K562 (cell line): ENCODE measurements around the gene ACTL8. TPM values are rescaled to one million over a fixed set of nuclear protein-coding genes. Genes with fewer than 3 reads are reported as not detected.

Experiments
- ATAC-seq: fragments of 200-7000 bp; cut with Tn5 transposase; 3 replicates; pipeline ENCODE4 v1.9.1; 2020; ENCODE audit warnings: moderate library complexity
- BruUV-seq: library from RNA; stranded (reverse); fragments of 400-500 nt; replicated peaks from 2 replicates; lab custom pipeline; 2021; lab: Mats Ljungman, UMichigan
- CTCF ChIA-PET: fragments of 300-600 bp; formaldehyde crosslinking; extraction: SDS; loops from one replicate; lab custom pipeline; 2021; ENCODE audit warnings: low intra/inter-chr PET ratio; lab: Yijun Ruan, JAX
- POLR2A ChIA-PET: fragments of 300-600, 350-650 bp; sonication (Branson Sonifier 250); formaldehyde crosslinking; extraction: SDS; loops from one replicate; lab custom pipeline; 2021; ENCODE audit warnings: antibody characterized with exemption, inconsistent platforms; lab: Yijun Ruan, JAX
- DNase-seq, 4 experiments: peaks; one replicate each; pipeline versions ENCODE4 v3.0.0 to v3.0.0-alpha.2; 2011 to 2018; ENCODE audit warnings: low spot score in 3 of 4, mixed read lengths in 3 of 4; ENCODE audit errors: extremely low read depth in 1 of 4
- FAIRE-seq: peaks from 2 replicates; lab custom pipeline; 2011; peaks lifted over from hg19 to GRCh38; lab: Jason Lieb, UNC
- H2AFZ ChIP-seq: 2 replicates; pipeline ENCODE4 v1.6.0; 2011; ENCODE audit warnings: low read depth, low read length, control low read depth, inconsistent platforms
- H3K27ac ChIP-seq: fragments of 200-600 bp; 3 replicates; pipeline ENCODE4 v1.8.0; 2011; ENCODE audit warnings: low read depth, mild to moderate bottlenecking, control low read depth, inconsistent platforms, low read length, moderate library complexity, mixed read lengths; ENCODE audit errors: extremely low read depth
- H3K27me3 ChIP-seq, 2 experiments: fragments of 300-600 bp in 1 of 2; 2 replicates in 1 of 2; 3 replicates in 1 of 2; pipeline versions ENCODE4 v1.6.0 to v1.8.0; 2011; ENCODE audit warnings: inconsistent platforms in 2 of 2, low read length in 2 of 2, mild to moderate bottlenecking in 1 of 2, mixed read lengths in 1 of 2, moderate library complexity in 1 of 2; ENCODE audit not compliant: control insufficient read depth in 2 of 2, insufficient read depth in 2 of 2
- H3K36me3 ChIP-seq: fragments of 300-600 bp; 3 replicates; pipeline ENCODE4 v1.8.0; 2011; ENCODE audit warnings: mild to moderate bottlenecking, low read length, inconsistent platforms; ENCODE audit not compliant: control insufficient read depth, insufficient read depth
- H3K4me1 ChIP-seq, 2 experiments: fragments of 200-600 bp in 1 of 2; replicated peaks in 1 of 2; 2 replicates in 1 of 2; 3 replicates in 1 of 2; pipeline versions ENCODE4 v1.5.1 to v1.8.0; 2011; ENCODE audit warnings: inconsistent platforms in 2 of 2, low read length in 2 of 2, mild to moderate bottlenecking in 1 of 2, mixed read lengths in 1 of 2, moderate library complexity in 1 of 2; ENCODE audit not compliant: control insufficient read depth in 2 of 2, insufficient read depth in 2 of 2
- H3K4me2 ChIP-seq: 2 replicates; pipeline ENCODE4 v1.6.1; 2011; ENCODE audit warnings: low read length, control low read depth, inconsistent platforms, mixed read lengths; ENCODE audit not compliant: insufficient read depth
- H3K4me3 ChIP-seq: fragments of 200-600 bp; sonication (generic), shearing (Covaris generic); 2 replicates; pipeline ENCODE4 v1.5.1; 2016; ENCODE audit warnings: control low read depth, inconsistent platforms
- H3K79me2 ChIP-seq: fragments of 200-600 bp; 3 replicates; pipeline ENCODE4 v1.8.0; 2011; ENCODE audit warnings: low read length, inconsistent platforms; ENCODE audit not compliant: control insufficient read depth, insufficient read depth
- H3K9ac ChIP-seq, 2 experiments: 2 replicates each; pipeline versions ENCODE4 v1.6.0 to v1.6.1; 2011; ENCODE audit warnings: low read depth in 2 of 2, low read length in 2 of 2, control low read depth in 1 of 2, inconsistent platforms in 1 of 2, mild to moderate bottlenecking in 1 of 2, mixed read lengths in 1 of 2; ENCODE audit not compliant: insufficient read depth in 1 of 2
- H3K9me1 ChIP-seq: one replicate; pipeline ENCODE4 v1.6.0; 2011; ENCODE audit warnings: inconsistent platforms, mild to moderate bottlenecking, low read length, moderate library complexity; ENCODE audit not compliant: control insufficient read depth, insufficient read depth
- H3K9me3 ChIP-seq: replicated peaks from 2 replicates; pipeline ENCODE4 v1.5.1; 2011; ENCODE audit warnings: low read depth, low read length, inconsistent platforms; ENCODE audit not compliant: control insufficient read depth, insufficient read depth
- H4K20me1 ChIP-seq: replicated peaks from 2 replicates; pipeline ENCODE4 v1.6.1; 2011; ENCODE audit warnings: low read length, inconsistent platforms, mixed read lengths; ENCODE audit not compliant: control insufficient read depth, insufficient read depth
- DACH1 ChIP-seq: fragments of 450-650 bp; IDR thresholded peaks from 2 replicates; pipeline ENCODE4 v1.6.1; 2018; ENCODE audit not compliant: partially characterized antibody
- EGR1 ChIP-seq: fragments of 450-650 bp; conservative IDR thresholded peaks from 2 replicates; pipeline ENCODE4 v1.6.1; 2017; ENCODE audit warnings: mild to moderate bottlenecking
- ETV5 ChIP-seq: sonication (generic); formaldehyde crosslinking; IDR thresholded peaks from 2 replicates; pipeline ENCODE4 v1.4.0; 2020; ENCODE audit warnings: low read depth, mild to moderate bottlenecking, missing genetic modification reagents
- KAT7 ChIP-seq: sonication (generic); formaldehyde crosslinking; IDR thresholded peaks from 2 replicates; pipeline ENCODE4 v1.8.0; 2022; ENCODE audit warnings: missing genetic modification reagents, mild to moderate bottlenecking, borderline replicate concordance
- NFXL1 ChIP-seq: fragments of 450-650 bp; formaldehyde crosslinking; IDR thresholded peaks from 2 replicates; pipeline ENCODE4 v1.4.0; 2021; ENCODE audit warnings: mild to moderate bottlenecking
- POLR2A ChIP-seq: fragments of 450-650 bp; conservative IDR thresholded peaks from 2 replicates; pipeline ENCODE4 v1.6.1; 2016
- POLR2G ChIP-seq: fragments of 200-400 bp; formaldehyde crosslinking; IDR thresholded peaks from 2 replicates; pipeline ENCODE4 v1.6.1; 2017; ENCODE audit warnings: low read depth, mild to moderate bottlenecking, antibody characterized with exemption, low read length, moderate library complexity
- PTTG1 ChIP-seq: fragments of 450-650 bp; IDR thresholded peaks from 2 replicates; pipeline ENCODE4 v1.6.1; 2016; ENCODE audit warnings: low read depth, mild to moderate bottlenecking, missing genetic modification characterization, missing compliant biosample characterization
- RFX1 ChIP-seq: fragments of 450-650 bp; IDR thresholded peaks from 2 replicates; pipeline ENCODE4 v1.6.1; 2016; ENCODE audit warnings: mild to moderate bottlenecking, moderate library complexity
- SIN3B ChIP-seq: fragments of 450-650 bp; IDR thresholded peaks from 2 replicates; pipeline ENCODE4 v1.6.1; 2017; ENCODE audit warnings: low read depth, mild to moderate bottlenecking, moderate library complexity
- ZFP30 ChIP-seq: fragments of 250-450 bp; sonication (Bioruptor Pico); IDR thresholded peaks from 2 replicates; pipeline ENCODE4 v1.8.0; 2022; ENCODE audit warnings: moderate library complexity, mild to moderate bottlenecking, inconsistent platforms, borderline replicate concordance
- WGBS: fragments of 100-300 bp; shearing (Covaris generic); methylation state at CpG from one replicate; pipeline ENCODE4 v1.1.6; 2016; ENCODE audit warnings: low coverage, mixed read lengths; ENCODE audit not compliant: insufficient coverage; ENCODE audit errors: missing lambda C conversion rate; 5-methylcytosine and 5-hydroxymethylcytosine counted together
- in situ Hi-C: fragments of 300-500 bp; cut with MboI; formaldehyde crosslinking; loops from 4 replicates; pipeline ENCODE4 v1.15.0; 2018; ENCODE audit warnings: inconsistent platforms, mixed read lengths
- intact Hi-C: fragments of 100-400 bp; cut with micrococcal nuclease; formaldehyde crosslinking; loops from 2 replicates; pipeline ENCODE4 v1.14.2; 2022
- polyA plus RNA-seq, 8 experiments: library from polyadenylated mRNA; depleted of rRNA in 4 of 8; stranded (reverse) in 5 of 8; unstranded in 3 of 8; fragments of >200 nt; fragmentation: Nextera tagmentation in 2 of 8; fragmentation: Illumina TruSeq in 1 of 8; extraction: Ambion mirVana in 2 of 8; extraction: Trizol in 1 of 8; gene quantifications; 2 replicates each; pipeline versions ENCODE4 v1.2.1 to v1.2.3, GENCODE V29; 2011 to 2014; ENCODE audit warnings: inconsistent platforms in 1 of 8, missing spikeins in 1 of 8
- total RNA-seq, 7 experiments: library from RNA; depleted of rRNA in 6 of 7; stranded (reverse); fragments of >200 nt in 6 of 7; fragmentation: Illumina TruSeq in 2 of 7; extraction: Trizol in 2 of 7; gene quantifications; 2 replicates each; pipeline versions ENCODE4 v1.2.1 to v1.2.3, GENCODE V29; 2011 to 2021; ENCODE audit warnings: low replicate concordance in 1 of 7

ACTL8 gene
- total and polyA plus RNA-seq, 9 of the 15 experiments (the other 6 are each of a cell fraction or from before 2014, with no cell fraction given) = 0.30 to 3.3 (median 1.6) TPM

- Histone ChIP-seq H3K9ac (no peak overlapping the region), H3K4me2 (no peak overlapping the region), H3K36me3 (no peaks in the 10 kb centered on the region), H3K27ac (no peak overlapping the region), H3K79me2 (no peaks in the 10 kb centered on the region), H3K4me3 (no peak overlapping the region), H4K20me1 (peaks cover 14% of the 10 kb centered on the region; the same call in 1 of the 2 replicates), H3K9me1 (no peaks in the 10 kb centered on the region), H3K27me3 (peaks cover 8 to 35% of the 10 kb centered on the region in 2 experiments; a peak in 3 of 5 replicates), H3K9me3 (no peaks in the 10 kb centered on the region), H3K4me1 (no peaks in the 10 kb centered on the region), H2AFZ (no peak overlapping the region)
- ATAC-seq (no peak), DNase-seq (peak in 1 of 4 experiments; percentile 4), FAIRE-seq (no peak)
- POLR2A ChIA-PET = no interaction called here
- intact Hi-C loops (no loop called here), in situ Hi-C loops (no loop called here)
- WGBS = 0% methylated on average over 8 of the region's 8 CpGs
- no TSS peak for BruUV-seq
- CTCF ChIA-PET = no interaction called here
- TF ChIP-seq EGR1 = peak; percentile 74
- TF ChIP-seq PTTG1 (tag) = no peak
- TF ChIP-seq DACH1 = no peak
Observed at GRCh38 chr1:17799642-17800041, 44.5 kb downstream of the ACTL8 start.

- intact Hi-C loops (no loop called here), in situ Hi-C loops (no loop called here)
- H2AFZ ChIP-seq = no peak overlapping the region
- BruUV-seq = no TSS peak
- H3K4me2 ChIP-seq = no peak overlapping the region
- FAIRE-seq (no peak), ATAC-seq (no peak), DNase-seq (no peak)
- no peaks in the 10 kb centered on the region for H3K36me3 ChIP-seq
- no peaks in the 10 kb centered on the region for H3K9me1 ChIP-seq
- peaks cover 10% of the 10 kb centered on the region; the same call in 1 of the 2 replicates for H4K20me1 ChIP-seq
- 1% methylated on average over 11 of the region's 11 CpGs for WGBS
- peaks cover 6 to 24% of the 10 kb centered on the region in 2 experiments; a peak in 3 of 5 replicates for H3K27me3 ChIP-seq
- POLR2A ChIA-PET = interaction anchor here (1.2 kb wide), 1 partner anchor 14 kb away, joined by 3 read pairs; no protein-coding TSS in a partner anchor
- no peak overlapping the region for H3K9ac ChIP-seq
- no peak for TF ChIP-seq POLR2G
- TF ChIP-seq SIN3B = no peak
- TF ChIP-seq NFXL1 (CRISPR knock-in tag) = no peak
- no peak for TF ChIP-seq ZFP30 (CRISPR knock-in tag)
- TF ChIP-seq RFX1 = no peak
- no peak for TF ChIP-seq KAT7 (CRISPR knock-in tag)
- TF ChIP-seq POLR2A = no peak
- TF ChIP-seq ETV5 (CRISPR knock-in tag) = no peak
- no peak overlapping the region for H3K27ac ChIP-seq
- no peak overlapping the region for H3K4me3 ChIP-seq
- H3K79me2 ChIP-seq = no peaks in the 10 kb centered on the region
- CTCF ChIA-PET = no interaction called here
- no peaks in the 10 kb centered on the region for H3K9me3 ChIP-seq
- H3K4me1 ChIP-seq = no peaks in the 10 kb centered on the region
Observed at GRCh38 chr1:17802164-17802563, 47.0 kb downstream of the ACTL8 start.
